Loucy (cell line): ENCODE data around the gene GLT6D1.

ENCODE experiments used
- H2AFZ ChIP-seq: fragments of 200-600 bp; sonication (generic); 2 replicates; pipeline ENCODE4 v1.6.0; 2016; ENCODE audit warnings: antibody characterized with exemption, mild to moderate bottlenecking, low read length, moderate library complexity
- H3F3A ChIP-seq: fragments of 200-600 bp; 2 replicates; pipeline ENCODE4 v1.6.0; 2016; ENCODE audit warnings: antibody characterized with exemption, low read depth, mild to moderate bottlenecking
- H3K27me3 ChIP-seq: fragments of 200-600 bp; sonication (generic); 2 replicates; pipeline ENCODE4 v1.6.1; 2014; ENCODE audit warnings: low read length, mild to moderate bottlenecking; ENCODE audit not compliant: insufficient read depth, poor library complexity, severe bottlenecking
- H3K36me3 ChIP-seq: fragments of 200-600 bp; sonication (generic); 2 replicates; pipeline ENCODE4 v1.6.1; 2016; ENCODE audit warnings: low read length; ENCODE audit not compliant: insufficient read depth
- H3K4me1 ChIP-seq: fragments of 200-600 bp; sonication (generic); 2 replicates; pipeline ENCODE4 v1.5.1; 2014; ENCODE audit warnings: low read length, mild to moderate bottlenecking; ENCODE audit not compliant: insufficient read depth, poor library complexity, severe bottlenecking
- H3K4me2 ChIP-seq: fragments of 200-600 bp; sonication (generic); 2 replicates; pipeline ENCODE4 v1.6.0; 2014; ENCODE audit warnings: antibody characterized with exemption, low read length, low read depth, mild to moderate bottlenecking; ENCODE audit not compliant: poor library complexity, severe bottlenecking
- H3K4me3 ChIP-seq: fragments of 200-600 bp; sonication (generic); 2 replicates; pipeline ENCODE4 v1.5.1; 2014; ENCODE audit warnings: low read length, mild to moderate bottlenecking, mixed read lengths; ENCODE audit not compliant: poor library complexity, severe bottlenecking
- H3K79me2 ChIP-seq: fragments of 200-600 bp; sonication (generic); 2 replicates; pipeline ENCODE4 v1.6.1; 2014; ENCODE audit warnings: low read length; ENCODE audit not compliant: insufficient read depth
- H3K9ac ChIP-seq: fragments of 200-600 bp; sonication (generic); 2 replicates; pipeline ENCODE4 v1.6.0; 2014; ENCODE audit warnings: mild to moderate bottlenecking, low read depth, low read length, moderate library complexity; ENCODE audit not compliant: poor library complexity, severe bottlenecking
- H3K9me2 ChIP-seq: fragments of 200-600 bp; sonication (generic); replicated peaks from 2 replicates; pipeline ENCODE4 v1.6.1; 2016; ENCODE audit warnings: low read depth, low read length, mixed read lengths
- H3K9me3 ChIP-seq: fragments of 200-600 bp; sonication (generic); 2 replicates; pipeline ENCODE4 v1.6.1; 2014; ENCODE audit warnings: mild to moderate bottlenecking, antibody characterized with exemption, low read length, low read depth; ENCODE audit not compliant: insufficient read depth
- H4K20me1 ChIP-seq: fragments of 200-600 bp; sonication (generic); 2 replicates; pipeline ENCODE4 v1.6.0; 2014; ENCODE audit warnings: antibody characterized with exemption, low read length, mild to moderate bottlenecking; ENCODE audit not compliant: insufficient read depth, poor library complexity, severe bottlenecking
- CTCF ChIP-seq: fragments of 200-600 bp; sonication (generic); conservative IDR thresholded peaks from 2 replicates; pipeline ENCODE4 v1.5.1; 2014; ENCODE audit warnings: mild to moderate bottlenecking, antibody characterized with exemption, low read length
- EZH2phosphoT487 ChIP-seq: fragments of 200-600 bp; IDR thresholded peaks from 2 replicates; pipeline ENCODE4 v1.6.1; 2018; ENCODE audit warnings: antibody characterized with exemption, mild to moderate bottlenecking, moderate library complexity, borderline replicate concordance

The GLT6D1 gene

DNA sequence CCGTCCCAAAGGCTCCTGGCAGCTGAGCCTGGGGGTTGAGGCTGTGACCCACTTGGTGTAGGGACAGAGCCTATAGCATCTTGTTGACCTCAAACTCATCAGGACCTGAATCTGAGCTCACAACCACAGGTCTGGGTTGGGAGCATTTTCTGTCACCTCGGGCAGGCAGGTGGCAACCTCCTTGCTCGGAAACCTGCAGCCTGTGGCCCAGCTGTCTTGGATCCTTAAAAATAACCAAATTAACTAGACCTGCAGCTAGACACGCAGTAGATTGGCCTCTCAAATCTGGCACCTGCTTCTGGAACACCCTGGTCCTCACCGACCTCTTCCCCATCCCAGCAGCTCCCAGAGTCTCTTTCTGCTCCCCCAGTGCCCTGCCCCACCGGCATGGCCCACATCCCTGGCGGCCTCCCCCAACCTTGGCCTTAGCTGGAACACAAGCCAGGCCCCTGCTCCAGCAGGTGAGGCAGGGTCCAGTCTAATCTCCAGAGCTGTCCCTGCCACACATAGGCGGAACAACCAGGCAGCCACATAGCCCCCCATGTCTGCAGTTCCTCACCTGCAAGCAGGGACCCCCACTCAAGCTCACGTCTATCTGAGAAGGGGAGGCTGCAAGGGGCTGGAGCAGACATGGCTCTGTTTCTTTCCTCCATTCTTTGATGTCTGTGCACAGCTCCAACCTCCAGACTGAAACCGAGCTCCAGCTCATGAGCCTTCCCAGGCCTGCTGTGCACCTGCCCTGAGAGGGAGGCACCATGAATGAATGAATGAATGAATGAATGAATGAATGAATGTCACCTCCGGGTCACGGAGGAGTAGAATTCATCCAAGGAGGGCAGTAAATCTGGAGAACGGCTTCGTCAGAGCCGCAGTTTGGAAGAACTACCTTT is 49.5 kb downstream of the GLT6D1 start:
- Histone ChIP-seq H2AFZ (no peak overlapping the region), H3K36me3 (no peaks in the 10 kb centered on the region), H3K4me3 (no peak overlapping the region), H3K27me3 (no peaks in the 10 kb centered on the region), H4K20me1 (no peaks in the 10 kb centered on the region), H3K9me2 (no peaks in the 10 kb centered on the region), H3F3A (no peaks in the 10 kb centered on the region), H3K4me2 (no peak overlapping the region), H3K4me1 (no peaks in the 10 kb centered on the region), H3K9ac (no peak overlapping the region), H3K79me2 (no peaks in the 10 kb centered on the region), H3K9me3 (peaks cover 3% of the 10 kb centered on the region; the same call in 1 of the 2 replicates)
- no peak for TF ChIP-seq CTCF
- no peak for TF ChIP-seq EZH2phosphoT487

DNA sequence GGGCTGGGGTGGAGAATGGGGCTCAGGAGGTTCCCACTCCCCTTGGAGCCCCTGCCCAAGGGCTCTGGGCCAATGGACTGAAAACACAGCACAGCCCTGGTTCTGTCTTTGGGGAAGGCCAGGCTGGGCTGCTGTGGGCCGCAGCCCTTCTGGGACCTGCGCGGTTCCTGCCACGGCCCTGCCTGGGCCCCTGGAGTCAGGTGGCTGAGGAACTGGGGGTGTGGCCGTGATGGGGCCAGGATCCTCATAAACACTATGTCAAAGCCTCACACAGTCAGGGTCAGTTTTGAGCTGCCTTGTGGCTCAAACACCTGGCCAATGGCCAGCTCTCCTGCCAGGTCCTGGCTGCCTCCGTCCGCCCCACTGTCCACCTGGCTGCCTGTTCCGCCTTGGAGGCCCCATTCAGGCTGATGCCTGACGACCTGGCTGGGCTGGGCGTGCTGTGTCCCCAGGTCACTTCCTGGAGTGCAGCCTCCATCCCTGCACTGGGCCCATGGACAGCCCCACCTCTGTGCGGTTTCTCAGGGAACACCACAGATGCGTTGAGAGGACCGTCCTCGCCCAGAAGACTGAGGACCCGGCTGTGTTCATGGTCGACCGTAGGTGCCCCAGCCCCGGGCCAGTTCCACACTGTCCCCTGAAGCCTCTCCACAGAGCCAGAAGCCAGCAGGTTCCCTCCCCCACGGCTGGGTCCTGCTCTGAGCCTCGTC is 50.3 kb downstream of the GLT6D1 start:
- H3K4me3 ChIP-seq: no peak overlapping the region
- no peaks in the 10 kb centered on the region for H3K4me1 ChIP-seq
- H3K79me2 ChIP-seq: no peaks in the 10 kb centered on the region
- no peaks in the 10 kb centered on the region for H3K27me3 ChIP-seq
- H4K20me1 ChIP-seq: no peaks in the 10 kb centered on the region
- H3K4me2 ChIP-seq: no peak overlapping the region
- peaks cover 3% of the 10 kb centered on the region; the same call in 1 of the 2 replicates for H3K9me3 ChIP-seq
- no peak overlapping the region for H2AFZ ChIP-seq
- TF ChIP-seq EZH2phosphoT487 (no peak), CTCF (no peak)
- no peaks in the 10 kb centered on the region for H3K9me2 ChIP-seq
- H3F3A ChIP-seq: no peaks in the 10 kb centered on the region
- H3K9ac ChIP-seq: no peak overlapping the region
- H3K36me3 ChIP-seq: no peaks in the 10 kb centered on the region

DNA sequence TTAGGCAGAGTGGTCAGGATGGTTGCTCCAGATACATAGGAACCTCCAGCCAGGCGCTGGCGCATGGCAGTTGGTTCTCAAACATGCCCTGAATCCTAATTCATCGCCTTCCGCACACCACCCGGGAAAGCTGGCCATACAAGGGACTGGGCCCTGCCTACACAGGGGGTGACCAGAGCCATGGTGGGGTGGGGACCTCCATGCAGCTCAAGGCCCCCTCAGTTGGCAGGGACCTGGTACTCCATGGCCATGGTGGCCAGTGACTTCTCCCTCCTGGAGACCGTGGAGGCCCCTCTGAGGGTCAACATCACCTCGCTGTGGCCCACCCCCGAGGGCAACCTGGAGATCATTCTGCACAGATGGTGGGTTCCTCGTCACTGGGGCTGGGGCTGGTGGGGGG is 51.0 kb downstream of the GLT6D1 start:
- Histone ChIP-seq H3K27me3 (no peaks in the 10 kb centered on the region), H3K9me2 (no peaks in the 10 kb centered on the region), H3K9ac (no peak overlapping the region), H3F3A (no peaks in the 10 kb centered on the region), H4K20me1 (no peaks in the 10 kb centered on the region), H3K36me3 (no peaks in the 10 kb centered on the region), H2AFZ (no peak overlapping the region), H3K9me3 (peaks cover 3% of the 10 kb centered on the region; the same call in 1 of the 2 replicates), H3K4me1 (no peaks in the 10 kb centered on the region), H3K4me2 (no peak overlapping the region), H3K79me2 (no peaks in the 10 kb centered on the region), H3K4me3 (no peak overlapping the region)
- no peak for TF ChIP-seq CTCF
